GM12892 (cell line): ENCODE results near the gene MXRA5.
"Not testable (repeated sequence)": the region's sequence is repeated elsewhere in the genome, so short reads cannot be mapped to it uniquely, and the experiment has no call there.

Experiments used
- POLR2A ChIP-seq: IDR thresholded peaks from 2 replicates; pipeline ENCODE4 v1.6.1; 2011; ENCODE audit warnings: low read depth, low read length, control low read depth
- TAF1 ChIP-seq: IDR thresholded peaks from 2 replicates; pipeline ENCODE4 v1.6.1; 2011; ENCODE audit warnings: low read depth, mild to moderate bottlenecking, control low read depth, low read length, borderline replicate concordance

- not testable (repeated sequence) for TF ChIP-seq TAF1, POLR2A
Observed at GRCh38 chrX:3352741-3353140, 6.3 kb upstream of the MXRA5 start.
